Measurements from ENCODE around the gene EEF1A2.

The EEF1A2 gene

DNA sequence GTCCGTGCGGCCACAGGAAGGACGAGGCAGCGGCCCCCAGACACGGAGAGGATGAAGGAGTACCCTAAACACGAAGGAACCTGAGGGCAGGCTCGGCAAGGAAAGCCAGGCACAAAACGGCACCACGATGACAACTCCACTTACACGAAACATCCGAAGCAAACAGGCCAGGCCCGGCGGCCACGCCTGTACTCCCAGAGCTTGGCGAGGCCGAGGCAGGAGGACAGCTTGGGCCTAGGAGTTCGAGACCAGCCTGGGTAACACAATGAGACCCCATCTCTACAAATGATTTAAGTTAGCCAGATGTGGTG is 39.9 kb downstream of the EEF1A2 start:
- Histone ChIP-seq H3K4me3 (ENCODE audit: low read length) (no peak overlapping the region), H3F3A (ENCODE audit: control insufficient read depth, insufficient read depth) (no peaks in the 10 kb centered on the region), H3K27ac (ENCODE audit: low read depth, low read length) (no peak overlapping the region), H4K20me1 (ENCODE audit: control insufficient read depth, insufficient read depth, low read depth, low read length) (no peaks in the 10 kb centered on the region), H3K9me3 (ENCODE audit: control insufficient read depth, insufficient read depth, low read length) (no peaks in the 10 kb centered on the region), H3K36me3 (ENCODE audit: control insufficient read depth, low read length) (no peaks in the 10 kb centered on the region), H3K27me3 (ENCODE audit: control insufficient read depth, low read length) (no peaks in the 10 kb centered on the region), H3K9me2 (replicated peaks; ENCODE audit: control insufficient read depth, low read length) (no peaks in the 10 kb centered on the region), H3K4me1 (ENCODE audit: control insufficient read depth, low read length) (no peaks in the 10 kb centered on the region), H3K79me2 (ENCODE audit: control insufficient read depth, low read length) (no peaks in the 10 kb centered on the region), H3K4me2 (ENCODE audit: low read length) (no peak overlapping the region)
- TF ChIP-seq, protein P1, sequence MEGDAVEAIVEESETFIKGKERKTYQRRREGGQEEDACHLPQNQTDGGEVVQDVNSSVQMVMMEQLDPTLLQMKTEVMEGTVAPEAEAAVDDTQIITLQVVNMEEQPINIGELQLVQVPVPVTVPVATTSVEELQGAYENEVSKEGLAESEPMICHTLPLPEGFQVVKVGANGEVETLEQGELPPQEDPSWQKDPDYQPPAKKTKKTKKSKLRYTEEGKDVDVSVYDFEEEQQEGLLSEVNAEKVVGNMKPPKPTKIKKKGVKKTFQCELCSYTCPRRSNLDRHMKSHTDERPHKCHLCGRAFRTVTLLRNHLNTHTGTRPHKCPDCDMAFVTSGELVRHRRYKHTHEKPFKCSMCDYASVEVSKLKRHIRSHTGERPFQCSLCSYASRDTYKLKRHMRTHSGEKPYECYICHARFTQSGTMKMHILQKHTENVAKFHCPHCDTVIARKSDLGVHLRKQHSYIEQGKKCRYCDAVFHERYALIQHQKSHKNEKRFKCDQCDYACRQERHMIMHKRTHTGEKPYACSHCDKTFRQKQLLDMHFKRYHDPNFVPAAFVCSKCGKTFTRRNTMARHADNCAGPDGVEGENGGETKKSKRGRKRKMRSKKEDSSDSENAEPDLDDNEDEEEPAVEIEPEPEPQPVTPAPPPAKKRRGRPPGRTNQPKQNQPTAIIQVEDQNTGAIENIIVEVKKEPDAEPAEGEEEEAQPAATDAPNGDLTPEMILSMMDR (IDR thresholded peaks at IDR 0.05; ENCODE audit: low read depth, low read length, poor library complexity, severe bottlenecking) = no peak
- no peak for TF ChIP-seq EZH2phosphoT487 (IDR thresholded peaks at IDR 0.05; ENCODE audit: borderline replicate concordance, low read length)

GRCh38 chr20:63458170-63459069 is 40.5 kb downstream of the EEF1A2 start:
- Histone ChIP-seq H3K9me3 (ENCODE audit: control insufficient read depth, insufficient read depth, low read length) (no peaks in the 10 kb centered on the region), H3K27ac (ENCODE audit: low read depth, low read length) (no peak overlapping the region), H4K20me1 (ENCODE audit: control insufficient read depth, insufficient read depth, low read depth, low read length) (no peaks in the 10 kb centered on the region), H3K4me1 (ENCODE audit: control insufficient read depth, low read length) (no peaks in the 10 kb centered on the region), H3K36me3 (ENCODE audit: control insufficient read depth, low read length) (no peaks in the 10 kb centered on the region), H3K27me3 (ENCODE audit: control insufficient read depth, low read length) (no peaks in the 10 kb centered on the region), H3K79me2 (ENCODE audit: control insufficient read depth, low read length) (no peaks in the 10 kb centered on the region), H3F3A (ENCODE audit: control insufficient read depth, insufficient read depth) (no peaks in the 10 kb centered on the region), H3K9me2 (replicated peaks; ENCODE audit: control insufficient read depth, low read length) (no peaks in the 10 kb centered on the region), H3K4me3 (ENCODE audit: low read length) (no peak overlapping the region), H3K4me2 (ENCODE audit: low read length) (no peak overlapping the region)
- TF ChIP-seq EZH2phosphoT487 (IDR thresholded peaks at IDR 0.05; ENCODE audit: borderline replicate concordance, low read length) = no peak
- TF ChIP-seq, protein P1 (IDR thresholded peaks at IDR 0.05; ENCODE audit: low read depth, low read length, poor library complexity, severe bottlenecking) = no peak

DNA sequence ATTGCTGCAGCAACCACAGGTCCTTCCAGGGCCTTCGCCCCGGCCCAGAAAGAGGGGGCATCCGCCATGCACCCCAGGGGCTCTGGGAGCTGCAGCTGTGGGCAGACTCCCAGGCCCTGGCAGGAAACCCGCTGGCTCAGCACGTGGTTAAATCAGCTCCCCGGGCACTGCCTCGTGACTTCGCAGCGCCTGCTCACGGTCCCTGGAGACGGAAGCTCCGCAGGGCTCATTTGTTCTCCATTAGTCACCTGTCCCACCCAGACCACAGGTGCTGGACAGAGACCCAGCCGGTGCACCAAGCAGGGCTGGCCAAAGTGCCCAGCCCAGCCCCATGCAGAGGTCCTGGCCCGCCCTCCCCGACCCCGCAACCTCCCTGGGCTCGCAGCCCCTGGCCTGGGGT is 41.1 kb downstream of the EEF1A2 start:
- Histone ChIP-seq H3K27me3 (ENCODE audit: control insufficient read depth, low read length) (no peaks in the 10 kb centered on the region), H4K20me1 (ENCODE audit: control insufficient read depth, insufficient read depth, low read depth, low read length) (no peaks in the 10 kb centered on the region), H3K36me3 (ENCODE audit: control insufficient read depth, low read length) (no peaks in the 10 kb centered on the region), H3K79me2 (ENCODE audit: control insufficient read depth, low read length) (no peaks in the 10 kb centered on the region), H3K4me1 (ENCODE audit: control insufficient read depth, low read length) (no peaks in the 10 kb centered on the region), H3F3A (ENCODE audit: control insufficient read depth, insufficient read depth) (no peaks in the 10 kb centered on the region), H3K4me3 (ENCODE audit: low read length) (no peak overlapping the region), H3K27ac (ENCODE audit: low read depth, low read length) (no peak overlapping the region), H3K9me2 (replicated peaks; ENCODE audit: control insufficient read depth, low read length) (no peaks in the 10 kb centered on the region), H3K9me3 (ENCODE audit: control insufficient read depth, insufficient read depth, low read length) (no peaks in the 10 kb centered on the region), H3K4me2 (ENCODE audit: low read length) (no peak overlapping the region)
- TF ChIP-seq EZH2phosphoT487 (IDR thresholded peaks at IDR 0.05; ENCODE audit: borderline replicate concordance, low read length) = no peak
- TF ChIP-seq, protein P1 (IDR thresholded peaks at IDR 0.05; ENCODE audit: low read depth, low read length, poor library complexity, severe bottlenecking) = no peak
